K562 (cell line): Measurements from ENCODE around the gene ZNRF3.

Experiments used
- GATAD2A ChIP-seq: fragments of 450-650 bp; IDR thresholded peaks from 2 replicates; pipeline ENCODE4 v1.6.1; 2017
- SRSF1 ChIP-seq: fragments of 200-400 bp; formaldehyde crosslinking; IDR thresholded peaks from 2 replicates; pipeline ENCODE4 v1.6.1; 2017; ENCODE audit warnings: mild to moderate bottlenecking, low read depth, low read length, moderate library complexity
- TF ChIP-seq, protein P1 (sequence below): fragments of 250-450 bp; sonication (Bioruptor Pico); IDR thresholded peaks from 2 replicates; pipeline ENCODE4 v1.5.0; 2021

- TF ChIP-seq, protein P1, sequence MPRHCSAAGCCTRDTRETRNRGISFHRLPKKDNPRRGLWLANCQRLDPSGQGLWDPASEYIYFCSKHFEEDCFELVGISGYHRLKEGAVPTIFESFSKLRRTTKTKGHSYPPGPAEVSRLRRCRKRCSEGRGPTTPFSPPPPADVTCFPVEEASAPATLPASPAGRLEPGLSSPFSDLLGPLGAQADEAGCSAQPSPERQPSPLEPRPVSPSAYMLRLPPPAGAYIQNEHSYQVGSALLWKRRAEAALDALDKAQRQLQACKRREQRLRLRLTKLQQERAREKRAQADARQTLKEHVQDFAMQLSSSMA (CRISPR knock-in tag), result no peak
- no peak for TF ChIP-seq GATAD2A
- TF ChIP-seq SRSF1, result no peak
Observed at GRCh38 chr22:28889478-28890024, 6.2 kb downstream of the ZNRF3 start.
